Testis (tissue), 3 donors: Measurements from ENCODE around the gene C1orf21. TPM values are rescaled to one million over a fixed set of nuclear protein-coding genes. Genes with fewer than 3 reads are reported as not detected.

ENCODE experiments used
- DNase-seq: peaks from one replicate; pipeline ENCODE4 v3.0.0-alpha.2; 2019
- H3K27ac ChIP-seq, 2 donors: fragments of 200-600 bp; sonication (generic); one replicate each; pipeline ENCODE4 v1.5.1; 2019
- H3K27me3 ChIP-seq: fragments of 200-600 bp; sonication (generic); one replicate; pipeline ENCODE4 v1.5.1; 2019
- H3K36me3 ChIP-seq: fragments of 200-600 bp; sonication (generic); one replicate; pipeline ENCODE4 v1.5.1; 2017; ENCODE audit warnings: low read depth; ENCODE audit errors: missing control alignments
- H3K4me1 ChIP-seq: fragments of 200-600 bp; sonication (generic); one replicate; pipeline ENCODE4 v1.5.1; 2019
- H3K4me3 ChIP-seq, 2 donors: fragments of 200-600 bp; sonication (generic); one replicate each; pipeline ENCODE4 v1.5.1; 2017 to 2019
- H3K9me3 ChIP-seq: fragments of 200-600 bp; sonication (generic); one replicate; pipeline ENCODE4 v1.5.1; 2017
- POLR2A ChIP-seq: fragments of 450-650 bp; IDR thresholded peaks from one replicate; pipeline ENCODE4 v1.6.1; 2017; ENCODE audit warnings: antibody characterized with exemption, mild to moderate bottlenecking, moderate library complexity
- WGBS, 2 donors: methylation state at CpG; one replicate each; pipeline ENCODE4 v1.1.5; 2018; 5-methylcytosine and 5-hydroxymethylcytosine counted together
- intact Hi-C: fragments of 100-400 bp; cut with DNase I; formaldehyde crosslinking; loops from one replicate; pipeline ENCODE4 v1.15.1; 2023; ENCODE audit warnings: low total_unique reads
- polyA plus RNA-seq: library from polyadenylated mRNA; stranded (reverse); fragments of 350-450 nt; fragmentation: Illumina TruSeq; extraction: RNeasy Lipid Tissue Mini Kit (QIAGEN cat#74804); gene quantifications from one replicate; pipeline ENCODE4 v1.2.3, GENCODE V29; 2014; ENCODE audit warnings: low read depth, low replicate concordance; ENCODE audit not compliant: insufficient read depth
- total RNA-seq, 2 donors: library from RNA; depleted of rRNA; stranded (reverse); fragments of >200 nt; gene quantifications; one replicate each; pipeline ENCODE4 v1.2.3, GENCODE V29; 2016
- TF ChIP-seq, protein P1 (sequence below), 3 experiments: fragments of 450-650 bp in 2 of 3; fragments of 200-600 bp in 1 of 3; sonication (generic) in 1 of 3; IDR thresholded peaks; one replicate each; pipeline ENCODE4 v1.5.1; 2016 to 2019; ENCODE audit warnings: antibody characterized with exemption in 3 of 3, mild to moderate bottlenecking in 2 of 3, moderate library complexity in 1 of 3

C1orf21 gene
- total and polyA plus RNA-seq, 3 donors from 2014 or later, result 13.9 to 17.2 (median 16.0) TPM

DNA sequence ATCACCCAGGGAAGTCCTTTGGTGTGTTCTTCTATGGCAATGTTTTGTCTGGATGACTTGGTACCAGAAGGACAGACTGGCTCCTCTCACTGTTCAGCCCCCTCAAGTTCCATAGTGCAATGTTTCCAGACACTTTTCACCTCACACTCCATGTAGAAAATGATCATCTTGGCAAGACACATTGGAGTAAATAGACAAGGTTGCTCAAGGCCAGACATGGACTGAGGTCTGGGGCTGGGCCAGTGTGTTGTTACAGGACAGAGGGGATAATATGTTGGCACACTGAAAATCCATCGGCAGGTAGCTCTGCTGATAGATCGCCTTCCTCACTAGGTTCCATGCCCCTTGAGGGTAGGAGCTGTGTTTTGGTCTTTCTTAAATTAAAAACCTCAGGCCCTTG lies 51.5 kb downstream of the C1orf21 start:
- intact Hi-C loops, result no loop called here
- H3K4me1 ChIP-seq, result no peaks in the 10 kb centered on the region
- DNase-seq, result no peak
- no peak overlapping the region for H3K27ac ChIP-seq
- no peaks in the 10 kb centered on the region for H3K36me3 ChIP-seq
- H3K4me3 ChIP-seq, result no peak overlapping the region
- H3K9me3 ChIP-seq, result no peaks in the 10 kb centered on the region
- H3K27me3 ChIP-seq, result no peaks in the 10 kb centered on the region
- TF ChIP-seq, protein P1, sequence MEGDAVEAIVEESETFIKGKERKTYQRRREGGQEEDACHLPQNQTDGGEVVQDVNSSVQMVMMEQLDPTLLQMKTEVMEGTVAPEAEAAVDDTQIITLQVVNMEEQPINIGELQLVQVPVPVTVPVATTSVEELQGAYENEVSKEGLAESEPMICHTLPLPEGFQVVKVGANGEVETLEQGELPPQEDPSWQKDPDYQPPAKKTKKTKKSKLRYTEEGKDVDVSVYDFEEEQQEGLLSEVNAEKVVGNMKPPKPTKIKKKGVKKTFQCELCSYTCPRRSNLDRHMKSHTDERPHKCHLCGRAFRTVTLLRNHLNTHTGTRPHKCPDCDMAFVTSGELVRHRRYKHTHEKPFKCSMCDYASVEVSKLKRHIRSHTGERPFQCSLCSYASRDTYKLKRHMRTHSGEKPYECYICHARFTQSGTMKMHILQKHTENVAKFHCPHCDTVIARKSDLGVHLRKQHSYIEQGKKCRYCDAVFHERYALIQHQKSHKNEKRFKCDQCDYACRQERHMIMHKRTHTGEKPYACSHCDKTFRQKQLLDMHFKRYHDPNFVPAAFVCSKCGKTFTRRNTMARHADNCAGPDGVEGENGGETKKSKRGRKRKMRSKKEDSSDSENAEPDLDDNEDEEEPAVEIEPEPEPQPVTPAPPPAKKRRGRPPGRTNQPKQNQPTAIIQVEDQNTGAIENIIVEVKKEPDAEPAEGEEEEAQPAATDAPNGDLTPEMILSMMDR (IDR thresholded peaks at IDR 0.05), result no peak
- no peak for TF ChIP-seq POLR2A
- WGBS, 2 donors, result 83 to 90% methylated on average over 2 of the region's 2 CpGs

DNA sequence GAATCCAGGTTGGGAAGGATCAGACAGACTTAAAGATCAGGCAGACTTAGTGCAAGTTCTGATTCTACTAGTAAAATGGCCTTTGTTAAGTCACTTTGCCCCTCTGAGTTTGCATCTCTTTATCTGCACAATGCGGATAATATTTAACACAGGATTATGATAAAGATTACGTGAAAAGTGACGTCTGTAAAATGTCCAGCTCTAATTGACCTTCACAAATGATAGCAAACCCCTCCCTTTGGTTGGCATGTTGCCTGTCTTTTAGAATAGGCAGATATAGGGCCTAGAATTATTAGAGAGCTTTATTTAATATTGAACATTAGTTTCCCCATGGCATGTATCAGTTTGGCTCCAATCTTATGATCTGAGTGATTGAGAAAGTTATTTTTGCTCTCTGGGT lies 55.4 kb downstream of the C1orf21 start:
- Histone ChIP-seq H3K4me1 (no peaks in the 10 kb centered on the region), H3K27ac (no peak overlapping the region), H3K4me3 (no peak overlapping the region), H3K36me3 (no peaks in the 10 kb centered on the region), H3K27me3 (no peaks in the 10 kb centered on the region), H3K9me3 (no peaks in the 10 kb centered on the region)
- intact Hi-C loops, result no loop called here
- 57 to 83% methylated on average over 3 of the region's 3 CpGs for WGBS, 2 donors
- DNase-seq, result no peak
- TF ChIP-seq, protein P1 (IDR thresholded peaks at IDR 0.05), result no peak
- TF ChIP-seq POLR2A, result no peak

DNA sequence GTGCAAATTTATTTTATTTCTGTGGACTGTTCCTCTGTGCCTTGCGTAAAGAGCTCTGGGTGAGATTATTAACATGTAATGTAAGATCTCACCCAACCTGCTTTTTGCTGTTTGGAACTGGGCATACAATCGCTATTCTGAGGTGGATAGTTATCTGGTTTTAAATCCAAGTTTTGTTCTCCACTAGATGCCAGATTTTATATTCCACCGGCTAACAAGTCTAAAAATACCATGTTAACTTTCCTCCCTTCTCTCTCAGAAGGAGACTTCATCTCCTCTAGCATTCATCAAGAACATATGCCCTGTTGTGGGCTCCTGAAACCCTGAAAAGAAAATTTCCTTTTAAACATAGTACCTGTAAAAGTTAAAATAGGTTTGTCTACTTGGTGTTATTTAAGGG lies 56.4 kb downstream of the C1orf21 start:
- intact Hi-C loops, result no loop called here
- H3K27ac ChIP-seq, result no peak overlapping the region
- H3K36me3 ChIP-seq, result no peaks in the 10 kb centered on the region

DNA sequence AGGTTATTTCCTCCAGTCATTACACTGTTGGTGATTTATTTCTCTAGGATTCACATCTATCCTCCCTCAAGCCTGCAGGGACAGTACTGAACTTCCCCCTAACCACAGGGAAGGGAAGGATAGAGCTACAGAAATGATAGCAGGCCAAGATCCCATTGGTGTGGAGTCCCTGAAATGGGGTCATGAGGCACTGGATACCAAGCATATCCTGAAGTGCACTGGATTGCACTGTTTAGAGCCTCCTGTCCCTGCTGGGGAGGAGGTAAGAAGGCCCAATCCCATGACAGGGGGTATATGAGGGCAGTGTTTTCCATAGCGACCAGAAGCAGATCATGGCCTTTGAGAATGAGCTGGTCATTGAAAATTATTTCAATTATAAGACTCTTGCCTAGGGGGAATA lies 56.8 kb downstream of the C1orf21 start:
- Histone ChIP-seq H3K27me3 (no peaks in the 10 kb centered on the region), H3K36me3 (no peaks in the 10 kb centered on the region), H3K4me1 (no peaks in the 10 kb centered on the region), H3K4me3 (no peak overlapping the region), H3K9me3 (no peaks in the 10 kb centered on the region), H3K27ac (no peak overlapping the region)
- DNase-seq, result no peak
- 100% methylated on average over 1 of the region's 1 CpG for WGBS, 2 donors
- intact Hi-C loops, result no loop called here
- TF ChIP-seq, protein P1 (IDR thresholded peaks at IDR 0.05), result no peak
- TF ChIP-seq POLR2A, result no peak

More for the DNA sequence above, 56.4 kb downstream of the C1orf21 start:
- TF ChIP-seq, protein P1 (IDR thresholded peaks at IDR 0.05), result no peak
- no peak for TF ChIP-seq POLR2A
- H3K4me3 ChIP-seq, result no peak overlapping the region
- H3K27me3 ChIP-seq, result no peaks in the 10 kb centered on the region
- H3K4me1 ChIP-seq, result no peaks in the 10 kb centered on the region
- no peaks in the 10 kb centered on the region for H3K9me3 ChIP-seq
- DNase-seq, result no peak
- 77 to 80% methylated on average over 3 of the region's 3 CpGs for WGBS, 2 donors

DNA sequence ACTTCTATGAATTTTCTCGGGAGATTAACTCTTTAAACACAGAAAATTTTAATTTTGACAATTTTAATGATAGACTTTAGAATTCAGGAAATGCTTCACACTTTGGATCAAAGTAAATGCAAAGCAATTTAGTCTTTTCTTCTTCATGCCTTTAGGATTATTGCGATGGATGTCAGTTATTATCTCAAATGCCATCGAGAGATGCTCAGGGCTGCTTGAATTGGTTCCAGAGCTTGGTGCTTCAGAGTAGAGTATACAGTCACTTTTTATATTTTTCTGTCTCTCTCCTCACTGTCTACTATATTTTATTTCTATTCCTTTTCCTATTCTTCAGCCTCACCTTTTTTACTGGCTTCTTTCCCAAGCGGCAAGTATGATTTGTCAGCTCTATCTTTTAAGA lies 59.2 kb downstream of the C1orf21 start:
- H3K4me1 ChIP-seq, result no peaks in the 10 kb centered on the region
- no peak for TF ChIP-seq POLR2A
- TF ChIP-seq, protein P1 (IDR thresholded peaks at IDR 0.05), result no peak
- 92 to 95% methylated on average over 4 of the region's 4 CpGs for WGBS, 2 donors
- H3K27me3 ChIP-seq, result no peaks in the 10 kb centered on the region
- no peaks in the 10 kb centered on the region for H3K36me3 ChIP-seq
- no peak overlapping the region for H3K27ac ChIP-seq
- no peaks in the 10 kb centered on the region for H3K9me3 ChIP-seq
- intact Hi-C loops, result no loop called here
- H3K4me3 ChIP-seq, result no peak overlapping the region
- no peak for DNase-seq
